ENCODE data around the gene GNPNAT1. TPM values are rescaled to one million over a fixed set of nuclear protein-coding genes. Genes with fewer than 3 reads are reported as not detected.

Gene GNPNAT1
- total RNA-seq, 2 experiments from 2014 or later: 3.8 to 4.6 TPM

DNA sequence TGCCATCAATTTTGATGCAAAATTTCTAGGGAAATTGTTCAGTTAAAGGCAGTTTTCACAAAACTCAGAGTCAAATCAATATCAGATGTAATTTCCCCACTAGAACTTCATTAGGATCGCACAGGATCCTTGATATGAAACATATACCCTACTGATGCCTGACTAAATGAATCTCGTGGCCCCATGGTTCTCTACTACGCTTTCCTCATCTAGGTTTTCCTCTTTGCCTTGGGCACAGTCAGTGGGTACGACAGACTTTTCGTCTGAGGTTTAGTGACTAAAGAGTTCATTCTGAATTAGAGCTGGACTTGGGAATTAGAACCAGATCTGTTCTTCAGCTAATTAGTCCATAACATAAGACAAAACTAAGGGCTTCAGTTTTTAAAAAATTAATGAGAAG, 42.5 kb upstream of the GNPNAT1 start:
- H3K9me3 Mint-ChIP-seq: no peaks in the 10 kb centered on the region
- H3K27me3 Mint-ChIP-seq: no peaks in the 10 kb centered on the region
- ChIA-PET CTCF (interaction anchor here (0.9 kb wide), 1 partner anchor 128 kb away, joined by 3 read pairs; no protein-coding TSS in a partner anchor), POLR2A (no interaction called here)
- TF ChIP-seq, protein P1, sequence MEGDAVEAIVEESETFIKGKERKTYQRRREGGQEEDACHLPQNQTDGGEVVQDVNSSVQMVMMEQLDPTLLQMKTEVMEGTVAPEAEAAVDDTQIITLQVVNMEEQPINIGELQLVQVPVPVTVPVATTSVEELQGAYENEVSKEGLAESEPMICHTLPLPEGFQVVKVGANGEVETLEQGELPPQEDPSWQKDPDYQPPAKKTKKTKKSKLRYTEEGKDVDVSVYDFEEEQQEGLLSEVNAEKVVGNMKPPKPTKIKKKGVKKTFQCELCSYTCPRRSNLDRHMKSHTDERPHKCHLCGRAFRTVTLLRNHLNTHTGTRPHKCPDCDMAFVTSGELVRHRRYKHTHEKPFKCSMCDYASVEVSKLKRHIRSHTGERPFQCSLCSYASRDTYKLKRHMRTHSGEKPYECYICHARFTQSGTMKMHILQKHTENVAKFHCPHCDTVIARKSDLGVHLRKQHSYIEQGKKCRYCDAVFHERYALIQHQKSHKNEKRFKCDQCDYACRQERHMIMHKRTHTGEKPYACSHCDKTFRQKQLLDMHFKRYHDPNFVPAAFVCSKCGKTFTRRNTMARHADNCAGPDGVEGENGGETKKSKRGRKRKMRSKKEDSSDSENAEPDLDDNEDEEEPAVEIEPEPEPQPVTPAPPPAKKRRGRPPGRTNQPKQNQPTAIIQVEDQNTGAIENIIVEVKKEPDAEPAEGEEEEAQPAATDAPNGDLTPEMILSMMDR (IDR thresholded peaks at IDR 0.05): no peak
- H3K36me3 ChIP-seq (ENCODE audit: insufficient read depth, low read length): no peaks in the 10 kb centered on the region
- H3K27ac ChIP-seq (ENCODE audit: low read depth in 1 of 2, low read length in 2 of 2): no peak overlapping the region
- DNase-seq (no peak), ATAC-seq (ENCODE audit: poor library complexity) (no peak)
- H3K4me3 ChIP-seq (ENCODE audit: low read length): no peak overlapping the region
- H3K36me3 Mint-ChIP-seq (ENCODE audit: low read depth): no peaks in the 10 kb centered on the region
- H3K27ac Mint-ChIP-seq: no peak overlapping the region
- intact Hi-C loops (cut with DNase I, micrococcal nuclease): no loop called here
- no peaks in the 10 kb centered on the region for H3K27me3 ChIP-seq (ENCODE audit: control insufficient read depth in 1 of 2, insufficient read depth in 2 of 2, low read length in 2 of 2)
- H3K4me1 Mint-ChIP-seq (ENCODE audit: low read depth): no peaks in the 10 kb centered on the region
- H3K4me3 Mint-ChIP-seq: no peak overlapping the region
- H3K4me1 ChIP-seq (ENCODE audit: insufficient read depth, low read length): no peaks in the 10 kb centered on the region
- H3K9me3 ChIP-seq (ENCODE audit: control insufficient read depth in 1 of 2, insufficient read depth in 1 of 2, low read length in 2 of 2): no peaks in the 10 kb centered on the region

DNA sequence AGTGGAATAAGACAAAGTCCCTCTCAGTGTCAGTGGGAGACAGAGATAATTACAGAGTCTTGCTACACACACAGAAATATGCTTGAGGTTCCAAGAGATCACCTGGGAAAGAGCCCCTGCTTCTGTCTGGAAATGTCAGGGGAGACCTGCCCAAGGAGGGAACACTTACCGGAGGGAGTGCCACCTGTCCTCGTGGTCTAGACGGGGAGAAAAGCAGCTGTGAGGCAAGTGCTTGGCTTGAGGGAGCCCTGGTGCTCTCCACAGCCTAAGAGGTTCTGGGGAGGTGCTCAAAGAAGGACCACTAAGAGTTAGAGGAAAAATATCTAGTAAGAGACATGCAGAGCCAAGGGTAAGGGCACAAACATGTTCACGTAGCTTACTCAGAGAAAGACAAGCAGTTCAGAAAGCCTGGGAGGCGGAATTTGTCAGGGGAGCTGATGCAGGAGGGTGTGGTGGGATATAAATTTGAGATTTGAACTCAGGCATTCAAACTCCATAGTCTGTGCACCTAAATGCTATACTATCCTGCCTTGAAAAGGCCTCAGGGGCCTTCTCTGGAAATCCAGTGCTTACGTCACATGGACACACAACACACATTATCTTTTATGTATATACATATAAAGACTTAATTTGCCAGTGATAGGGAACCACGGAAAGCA, 38.2 kb upstream of the GNPNAT1 start:
- Mint-ChIP-seq H3K4me1 (ENCODE audit: low read depth) (no peaks in the 10 kb centered on the region), H3K27ac (no peak overlapping the region), H3K9me3 (no peaks in the 10 kb centered on the region), H3K4me3 (no peak overlapping the region), H3K36me3 (ENCODE audit: low read depth) (no peaks in the 10 kb centered on the region), H3K27me3 (peaks cover 2% of the 10 kb centered on the region)
- POLR2A ChIA-PET: no interaction called here
- no peaks in the 10 kb centered on the region for H3K36me3 ChIP-seq (ENCODE audit: insufficient read depth, low read length)
- CTCF ChIA-PET: interaction anchor here (0.7 kb wide), 1 partner anchor 131 kb away, joined by 5 read pairs; no protein-coding TSS in a partner anchor
- intact Hi-C loops (cut with DNase I, micrococcal nuclease): no loop called here
- no peaks in the 10 kb centered on the region for H3K4me1 ChIP-seq (ENCODE audit: insufficient read depth, low read length)
- no peaks in the 10 kb centered on the region for H3K9me3 ChIP-seq (ENCODE audit: control insufficient read depth in 1 of 2, insufficient read depth in 1 of 2, low read length in 2 of 2)
- ATAC-seq (ENCODE audit: poor library complexity) (no peak), DNase-seq (no peak)
- H3K27ac ChIP-seq (ENCODE audit: low read depth in 1 of 2, low read length in 2 of 2): no peak overlapping the region
- TF ChIP-seq, protein P1 (IDR thresholded peaks at IDR 0.05): no peak
- H3K4me3 ChIP-seq (ENCODE audit: low read length): no peak overlapping the region
- no peaks in the 10 kb centered on the region for H3K27me3 ChIP-seq (ENCODE audit: control insufficient read depth in 1 of 2, insufficient read depth in 2 of 2, low read length in 2 of 2)

DNA sequence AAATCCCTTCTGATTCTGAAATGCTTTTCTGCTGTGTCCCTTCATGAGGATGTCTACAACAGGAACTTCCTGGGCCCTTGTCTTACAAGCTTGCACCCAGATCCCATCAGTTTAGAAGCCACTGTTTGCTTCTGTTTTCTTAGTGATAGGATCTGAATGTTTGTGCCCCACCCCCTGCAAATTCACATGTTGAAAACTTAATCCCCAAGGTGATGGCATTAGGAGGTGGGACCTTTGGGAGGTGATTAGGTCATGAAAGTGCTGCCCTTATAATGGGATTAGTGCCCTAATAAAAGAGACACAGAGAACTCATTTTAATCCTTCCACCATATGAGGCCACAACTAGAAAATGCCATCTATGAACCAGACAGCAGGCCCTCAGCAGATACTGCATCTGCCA, 36.0 kb upstream of the GNPNAT1 start:
- Mint-ChIP-seq H3K27me3 (peaks cover 5% of the 10 kb centered on the region), H3K9me3 (no peaks in the 10 kb centered on the region), H3K4me1 (ENCODE audit: low read depth) (no peaks in the 10 kb centered on the region), H3K4me3 (no peak overlapping the region), H3K27ac (no peak overlapping the region), H3K36me3 (ENCODE audit: low read depth) (no peaks in the 10 kb centered on the region)
- H3K4me3 ChIP-seq (ENCODE audit: low read length): no peak overlapping the region
- no peaks in the 10 kb centered on the region for H3K36me3 ChIP-seq (ENCODE audit: insufficient read depth, low read length)
- ChIA-PET CTCF (no interaction called here), POLR2A (interaction anchor here (0.6 to 0.7 kb wide), 2 partner anchors 519 to 1330 kb away, joined by 3 read pairs; no protein-coding TSS in a partner anchor)
- H3K9me3 ChIP-seq (ENCODE audit: control insufficient read depth in 1 of 2, insufficient read depth in 1 of 2, low read length in 2 of 2): no peaks in the 10 kb centered on the region
- intact Hi-C loops (cut with DNase I, micrococcal nuclease): no loop called here
- H3K27ac ChIP-seq (ENCODE audit: low read depth in 1 of 2, low read length in 2 of 2): no peak overlapping the region
- DNase-seq (no peak), ATAC-seq (ENCODE audit: poor library complexity) (no peak)
- H3K4me1 ChIP-seq (ENCODE audit: insufficient read depth, low read length): no peaks in the 10 kb centered on the region
- TF ChIP-seq, protein P1 (IDR thresholded peaks at IDR 0.05): no peak
- no peaks in the 10 kb centered on the region for H3K27me3 ChIP-seq (ENCODE audit: control insufficient read depth in 1 of 2, insufficient read depth in 2 of 2, low read length in 2 of 2)
